Suppressor macrophage (primary cell): ENCODE data around the gene KASH5.
A peak's percentile ranks its signal among the peaks of the same experiment; 100 is the strongest.

Source experiments
- DNase-seq, 4 experiments: peaks; one replicate each; pipeline ENCODE4 v3.0.0-alpha.2; 2020 to 2022

The KASH5 gene

GRCh38 chr19:49422407-49423070, 34.5 kb downstream of the KASH5 start:
- peak; percentile 53 to 78 (median 58) for DNase-seq

GRCh38 chr19:49423071-49423984, 35.3 kb downstream of the KASH5 start, which contains the start of gene PTH2:
Gene PTH2, minus strand, starts transcription at chr19:49423441. Its CDS starts 102 bp downstream, at chr19:49423339.
- peak in 1 of 4 experiments; percentile 27 for DNase-seq

GRCh38 chr19:49423985-49424303, 35.9 kb downstream of the KASH5 start:
- DNase-seq: no peak

- DNase-seq: no peak
These were observed 37.1 kb downstream of the KASH5 start, which contains the start of gene GFY for GRCh38 chr19:49425178-49425577. Gene GFY, plus strand, starts transcription at chr19:49425388. Its CDS starts 1,043 bp downstream, at chr19:49426431.

DNA sequence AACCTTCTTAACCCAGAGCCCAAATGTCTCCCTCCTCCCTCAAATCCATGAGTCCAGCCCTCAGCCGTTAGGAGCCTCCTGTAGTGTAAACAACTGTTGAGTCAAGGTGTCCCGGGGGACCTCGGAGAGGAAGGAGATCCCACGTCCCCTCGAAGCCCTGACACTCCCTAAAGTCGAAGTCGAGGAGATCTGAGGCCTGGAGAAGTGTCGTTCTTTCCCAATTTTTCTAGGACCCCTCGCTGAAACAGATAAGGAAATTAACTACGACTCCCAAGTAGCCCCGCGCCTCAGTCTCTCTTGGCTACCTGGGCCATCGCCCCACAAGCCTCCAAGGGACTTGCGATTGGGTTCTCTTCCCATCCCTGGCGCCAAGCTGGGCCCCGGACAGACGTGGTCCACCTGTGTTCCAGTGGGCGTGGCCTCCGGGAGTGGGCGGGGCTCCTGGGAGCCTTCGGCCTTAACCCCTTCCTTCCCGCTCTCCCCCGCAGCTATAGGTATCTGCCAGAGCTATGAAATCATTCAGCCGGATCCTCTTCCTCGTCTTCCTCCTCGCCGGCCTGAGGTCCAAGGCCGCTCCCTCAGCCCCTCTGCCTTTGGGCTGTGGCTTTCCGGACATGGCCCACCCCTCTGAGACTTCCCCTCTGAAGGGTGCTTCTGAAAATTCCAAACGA, 38.0 kb downstream of the KASH5 start:
- no peak for DNase-seq

DNA sequence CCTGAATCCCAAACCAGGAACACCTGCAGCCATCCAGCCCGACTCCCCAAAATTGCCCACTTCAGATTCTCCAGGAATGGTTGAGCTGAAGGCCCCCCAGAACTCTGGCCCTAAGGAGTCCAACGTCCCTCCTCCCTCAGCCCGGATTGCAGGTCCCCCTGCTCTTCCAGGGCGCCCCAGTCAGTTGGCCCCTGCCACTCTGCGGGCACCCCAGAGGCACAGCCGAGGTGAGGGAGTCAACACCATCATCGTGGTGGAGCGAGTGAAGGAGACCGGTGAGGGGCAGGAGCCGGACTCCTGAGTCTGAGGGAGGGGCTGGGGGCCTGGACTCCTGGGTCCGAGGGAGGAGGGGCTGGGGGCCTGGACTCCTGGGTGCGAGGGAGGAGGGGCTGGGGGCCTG, 39.3 kb downstream of the KASH5 start:
- no peak for DNase-seq

- DNase-seq: no peak
These were observed 40.0 kb downstream of the KASH5 start for GRCh38 chr19:49427855-49428546.

DNA sequence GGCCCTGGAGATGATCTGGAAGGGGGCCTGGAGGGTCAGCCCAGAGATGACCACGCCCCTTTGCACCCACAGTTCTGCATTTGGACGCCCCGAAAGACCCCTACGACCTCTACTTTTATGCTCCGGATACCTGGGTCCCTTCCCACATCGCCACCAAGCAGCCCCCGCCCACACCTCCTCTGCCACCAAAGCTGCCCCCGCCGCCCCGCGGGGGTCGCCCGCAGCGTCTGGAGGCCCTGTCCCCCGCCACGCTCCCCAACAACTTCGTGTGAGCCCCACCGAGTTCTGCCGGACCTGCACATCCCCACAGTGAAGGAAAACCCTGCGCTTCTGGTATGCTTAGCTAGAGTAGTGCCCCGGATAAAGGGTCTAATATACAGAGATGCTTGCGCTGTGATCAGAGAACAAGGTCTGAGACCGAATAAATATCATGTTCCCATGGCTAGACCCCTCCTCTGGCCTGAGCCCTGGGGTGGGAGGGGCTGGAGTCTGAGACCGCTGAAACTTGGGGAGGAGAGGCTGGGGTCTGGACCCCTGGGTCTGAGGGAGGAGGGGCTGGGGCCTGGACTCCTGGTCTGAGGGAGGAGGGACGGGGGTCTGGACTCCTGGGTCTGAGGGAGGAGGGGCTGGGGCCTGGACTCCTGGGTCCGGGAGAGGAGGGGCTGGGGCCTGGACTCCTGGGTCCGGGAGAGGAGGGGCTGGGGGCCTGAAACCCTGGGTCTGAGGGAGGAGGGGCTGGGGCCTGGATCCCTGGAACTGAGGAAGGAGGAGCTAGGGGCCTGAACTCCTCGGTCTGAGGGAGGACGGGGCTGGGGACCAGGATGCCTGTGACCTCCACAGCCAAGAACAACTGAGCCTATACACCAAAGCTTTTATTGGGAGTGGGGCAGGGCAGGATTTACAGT, 40.8 kb downstream of the KASH5 start:
- DNase-seq: no peak

DNA sequence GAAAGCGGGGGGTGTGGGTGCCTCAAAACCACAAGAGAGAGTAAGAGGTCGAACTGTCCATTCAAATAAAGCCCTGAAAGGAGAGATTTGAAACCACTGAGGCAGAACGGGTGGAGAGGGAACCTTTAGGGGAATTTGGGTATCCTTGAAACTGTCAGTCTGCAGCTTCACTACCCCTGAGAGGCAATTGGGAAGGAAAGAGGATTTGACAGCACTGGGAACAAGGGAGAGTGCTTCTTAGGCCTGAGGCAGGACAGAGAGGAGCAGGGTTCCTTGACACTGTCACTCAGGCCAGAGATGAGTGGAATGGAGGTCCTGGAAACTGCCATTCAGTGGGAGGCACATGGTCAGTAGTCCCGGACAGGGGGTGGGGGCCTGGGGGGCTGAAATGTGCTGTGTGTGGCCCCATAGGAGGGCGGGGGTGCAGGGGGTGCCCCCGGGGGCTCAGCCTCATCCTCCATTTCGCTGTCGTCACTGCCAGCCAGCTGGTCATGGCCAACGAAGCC, 42.2 kb downstream of the KASH5 start:
- DNase-seq: no peak

DNA sequence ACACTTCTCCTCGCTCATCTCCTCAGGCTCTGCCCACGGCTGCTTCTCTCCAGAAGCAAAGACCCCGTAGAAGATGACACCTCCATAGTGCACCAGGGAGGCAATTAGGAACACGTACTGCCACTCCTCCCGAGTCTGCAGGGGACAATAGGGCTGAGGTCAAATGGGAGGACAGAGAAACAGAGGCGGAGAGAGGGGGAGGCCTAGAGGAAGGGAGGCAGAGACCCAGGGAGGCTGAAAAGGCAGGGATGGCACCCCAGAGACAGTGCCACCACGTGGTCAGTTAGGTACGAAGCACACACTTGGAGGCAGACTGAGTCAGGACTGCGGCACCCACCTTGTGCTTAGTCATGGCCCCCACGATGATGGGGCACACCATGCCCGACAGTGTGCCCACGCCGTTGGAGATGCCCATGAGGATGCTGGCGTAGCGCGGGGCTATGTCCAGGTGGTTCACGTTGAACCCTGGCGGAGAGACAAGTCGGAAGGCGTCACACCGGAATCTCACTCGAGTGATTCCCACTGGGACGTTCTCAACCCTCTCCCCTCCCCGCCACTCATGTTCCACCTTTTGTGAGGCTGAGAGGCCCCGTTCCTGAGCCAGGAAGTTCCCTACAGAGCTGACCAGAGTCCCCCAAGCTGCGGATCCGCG, 42.8 kb downstream of the KASH5 start:
- peak in 3 of 4 experiments; percentile 30 to 48 (median 44) for DNase-seq

DNA sequence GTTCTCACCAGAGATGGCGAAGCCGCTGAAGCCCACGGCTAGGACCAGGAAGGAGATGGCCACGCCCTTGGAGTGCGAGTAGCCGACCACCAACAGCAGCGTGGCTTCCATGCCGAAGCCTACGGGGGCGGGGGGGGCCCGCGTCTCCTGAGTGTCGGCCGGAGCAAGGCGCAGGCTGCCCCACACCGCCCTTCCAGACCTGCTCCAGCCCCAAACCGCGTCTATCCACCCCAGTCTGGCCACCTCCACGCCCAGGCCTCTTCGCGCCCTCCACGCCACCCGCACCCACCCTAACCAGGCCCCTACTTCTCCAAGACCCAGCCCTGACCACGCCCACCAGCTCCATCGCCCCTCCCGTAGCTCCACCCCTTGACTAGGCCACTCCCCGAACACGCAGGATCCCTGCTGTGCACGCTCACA, 43.3 kb downstream of the KASH5 start:
- no peak for DNase-seq

DNA sequence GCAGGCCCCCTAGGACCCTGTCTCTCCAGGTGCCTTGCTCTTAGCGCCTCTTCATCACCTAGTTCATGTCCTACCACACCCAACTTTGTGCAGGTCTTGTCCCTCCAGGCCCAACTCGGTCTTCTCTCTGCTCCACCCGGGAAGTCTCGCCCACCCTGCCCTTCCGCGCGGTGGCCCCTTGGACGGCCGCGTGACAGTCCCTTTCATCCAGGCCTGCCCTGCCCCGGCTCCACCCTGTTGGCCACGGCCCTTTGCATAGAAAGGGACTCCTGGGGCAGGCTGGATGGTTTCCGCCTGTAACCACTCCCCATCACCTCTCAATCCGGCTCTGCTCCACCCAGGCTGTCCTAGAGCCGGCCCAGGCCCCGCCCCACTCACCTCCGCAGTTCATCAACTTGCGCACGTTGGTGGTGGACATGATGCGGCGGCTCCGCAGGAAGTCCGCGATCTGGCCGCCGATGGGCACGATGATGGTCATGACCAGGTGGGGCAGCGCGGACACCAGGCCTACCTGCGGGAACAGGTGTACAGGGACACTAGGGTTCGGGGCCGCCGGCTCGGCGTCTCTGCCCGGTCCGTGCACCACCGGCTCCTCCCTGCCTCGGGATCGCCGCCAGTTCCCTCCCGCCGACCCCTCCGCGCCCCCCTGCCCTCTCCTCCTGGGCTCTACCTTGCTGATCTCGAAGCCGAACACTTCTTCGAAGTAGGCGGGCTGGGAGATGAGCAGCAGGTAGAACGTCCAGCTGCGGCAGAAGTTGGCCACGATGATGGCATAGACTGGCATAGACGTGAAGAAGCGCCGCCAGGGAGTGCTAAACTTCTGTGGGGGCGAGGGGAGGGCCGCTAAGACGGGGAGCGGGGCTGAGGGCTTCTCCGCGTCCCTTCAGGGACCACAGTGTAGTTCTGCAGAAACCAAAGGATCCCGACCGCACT, 44.4 kb downstream of the KASH5 start:
- no peak for DNase-seq

DNA sequence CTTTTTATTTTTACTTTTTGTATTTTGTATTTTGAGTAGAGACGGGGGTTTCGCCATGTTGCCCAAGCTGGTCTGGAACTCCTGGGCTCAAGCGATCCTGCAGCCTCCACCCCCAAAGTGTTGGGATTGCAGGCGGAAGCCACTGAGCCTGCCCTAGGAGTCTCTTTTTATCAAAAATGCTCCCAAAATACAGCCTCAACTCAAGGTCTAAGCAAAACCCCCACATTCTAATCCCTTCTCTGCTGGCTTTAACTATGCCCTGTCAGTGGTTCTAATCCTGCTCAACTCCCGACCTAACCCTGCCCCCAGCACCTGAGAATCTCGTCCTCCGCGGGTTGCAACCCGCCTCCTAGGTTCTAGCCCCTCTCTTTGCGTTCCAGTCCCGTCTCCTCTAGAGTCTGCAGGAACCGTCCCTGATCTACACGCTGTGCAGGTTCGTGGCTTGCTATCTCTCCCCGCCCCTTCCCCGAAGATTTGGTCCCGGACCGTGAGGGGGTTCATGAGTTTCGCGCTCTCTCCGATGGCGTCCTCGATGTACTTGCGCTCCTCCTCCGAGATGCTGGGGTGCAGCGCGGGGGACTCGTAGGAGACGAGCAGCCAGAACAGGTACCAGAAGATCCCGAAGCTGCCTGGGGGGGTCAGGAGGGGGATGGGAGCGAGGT, 45.3 kb downstream of the KASH5 start:
- no peak for DNase-seq

- no peak for DNase-seq
These were observed 47.0 kb downstream of the KASH5 start for GRCh38 chr19:49434907-49435583.

DNA sequence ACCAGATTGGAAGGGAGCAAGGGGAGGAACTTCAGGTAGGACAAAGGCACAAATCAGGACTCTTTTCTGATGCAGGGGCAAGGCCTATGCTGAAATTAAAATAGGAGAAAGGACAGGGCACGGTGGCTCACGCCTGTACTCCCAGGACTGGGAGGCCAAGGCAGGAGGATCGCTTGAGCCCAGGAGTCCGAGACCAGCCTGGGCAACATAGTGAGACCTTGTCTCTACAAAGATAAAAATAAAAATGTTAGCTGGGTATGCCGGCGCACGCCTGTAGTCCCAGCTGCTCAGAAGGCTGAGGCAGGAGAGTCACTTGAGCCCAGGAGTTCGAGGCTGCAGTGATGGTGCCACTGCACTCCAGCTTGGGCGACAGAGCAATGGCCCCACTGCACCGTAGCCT, 47.6 kb downstream of the KASH5 start:
- DNase-seq: no peak

DNA sequence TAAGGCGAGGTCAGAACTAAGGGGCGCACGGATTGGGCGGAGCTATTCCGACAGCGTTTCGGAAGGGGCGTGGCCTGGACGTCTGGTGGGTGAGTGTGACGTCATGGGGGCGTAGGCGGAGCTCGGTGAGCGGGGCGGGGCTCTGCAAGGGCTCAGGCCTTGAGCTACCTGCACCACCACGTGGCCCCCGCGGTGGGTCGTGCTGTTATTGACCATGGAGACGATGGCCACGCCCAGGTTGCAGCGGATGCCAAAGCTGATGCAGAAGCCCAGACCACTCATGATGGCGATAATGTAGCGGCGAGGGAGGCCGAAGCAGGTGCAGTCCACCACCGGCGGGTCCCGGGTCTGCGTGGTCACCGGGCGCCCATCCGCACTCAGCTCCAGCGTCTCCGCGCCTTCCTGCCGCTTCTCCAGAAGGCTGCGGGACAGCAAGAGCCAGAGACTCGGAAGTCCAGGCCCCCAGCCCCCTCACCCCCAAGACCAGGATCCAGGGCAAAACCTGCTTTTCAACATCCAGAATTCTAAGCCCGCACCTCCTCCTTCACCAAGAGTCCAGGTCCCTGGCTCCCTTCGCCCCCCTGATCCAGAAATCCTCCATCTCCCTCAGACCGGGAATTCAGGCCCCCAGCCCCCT, 48.5 kb downstream of the KASH5 start:
- DNase-seq: peak in 2 of 4 experiments; percentile 25 to 39

GRCh38 chr19:49437231-49437630, 49.2 kb downstream of the KASH5 start:
- DNase-seq: no peak

DNA sequence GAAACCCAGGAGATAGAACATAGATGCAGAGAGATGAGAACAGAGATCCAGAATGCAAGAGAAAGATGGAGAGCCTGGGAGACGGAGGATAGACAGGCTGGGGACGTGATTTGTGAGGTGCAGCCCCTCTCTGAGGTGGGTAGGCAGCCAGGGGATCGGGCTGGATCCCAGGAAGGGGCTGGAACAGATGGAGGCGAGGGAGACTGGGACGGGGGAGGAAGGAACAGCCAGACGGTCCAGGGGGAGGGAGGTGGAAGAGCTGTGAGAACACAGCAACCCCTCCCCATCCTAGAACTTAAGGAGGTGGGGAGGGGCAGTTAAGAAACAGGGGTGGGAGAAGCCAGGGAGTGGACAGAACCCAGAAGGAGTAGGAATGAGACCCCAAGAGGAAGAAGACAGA, 50.2 kb downstream of the KASH5 start:
- DNase-seq: no peak
